ENCODE measurements around the gene TRAK1.

Gene TRAK1

GRCh38 chr3:42264399-42265058 is 173.4 kb downstream of the TRAK1 start:
- Histone ChIP-seq H3K36me3 (ENCODE audit: control insufficient read depth in 1 of 2, insufficient read depth in 2 of 2, low read length in 2 of 2) (no peaks in the 10 kb centered on the region), H2BK12ac (ENCODE audit: low read length) (no peak overlapping the region)

GRCh38 chr3:42265059-42265991 is 174.2 kb downstream of the TRAK1 start:
- WGBS (ENCODE audit: extremely low coverage, insufficient coverage, insufficient read length), result no CpG with 5 or more reads among the region's 60 CpGs
- Histone ChIP-seq H4K91ac (ENCODE audit: low read depth, low read length) (no peak overlapping the region), H3K4me1 (ENCODE audit: control insufficient read depth in 1 of 2, insufficient read depth in 2 of 2, low read length in 2 of 2) (peaks cover 2 to 3% of the 10 kb centered on the region in 2 experiments), H3K18ac (ENCODE audit: low read length) (no peak overlapping the region), H3K4ac (ENCODE audit: low read depth, low read length) (no peak overlapping the region), H3K9ac (ENCODE audit: low read length) (no peak overlapping the region), H3K9me3 (ENCODE audit: insufficient read depth, low read depth, low read length) (peaks cover 14% of the 10 kb centered on the region), H3K4me3 (ENCODE audit: low read depth, low read length) (no peak overlapping the region), H3K27me3 (ENCODE audit: insufficient read depth, low read length) (peaks cover 20% of the 10 kb centered on the region), H2AK5ac (ENCODE audit: low read length) (no peak overlapping the region), H4K8ac (ENCODE audit: low read depth, low read length) (no peak overlapping the region), H3K79me2 (ENCODE audit: control insufficient read depth, insufficient read depth, low read length, poor library complexity) (no peaks in the 10 kb centered on the region), H2BK120ac (ENCODE audit: insufficient read depth, low read length, poor library complexity) (no peak overlapping the region), H4K12ac (ENCODE audit: low read depth, low read length) (no peak overlapping the region), H2AFZ (ENCODE audit: insufficient read depth, low read length, poor library complexity) (no peak overlapping the region), H2BK5ac (ENCODE audit: low read depth, low read length, poor library complexity) (no peak overlapping the region), H3K14ac (ENCODE audit: low read length) (no peak overlapping the region), H3K79me1 (ENCODE audit: low read length) (no peaks in the 10 kb centered on the region), H3K27ac (ENCODE audit: low read depth, low read length) (no peak overlapping the region), H2BK12ac (ENCODE audit: low read length) (no peak overlapping the region), H3K23ac (ENCODE audit: low read length) (no peak overlapping the region), H3K36me3 (ENCODE audit: control insufficient read depth in 1 of 2, insufficient read depth in 2 of 2, low read length in 2 of 2) (no peaks in the 10 kb centered on the region), H3K4me2 (ENCODE audit: low read length) (no peak overlapping the region)
- DNase-seq, result no peak

More at GRCh38 chr3:42264399-42265058, 173.4 kb downstream of the TRAK1 start:
- no peaks in the 10 kb centered on the region for H3K79me2 ChIP-seq (ENCODE audit: control insufficient read depth, insufficient read depth, low read length, poor library complexity)
- no peak overlapping the region for H2AK5ac ChIP-seq (ENCODE audit: low read length)
- H3K9ac ChIP-seq (ENCODE audit: low read length), result no peak overlapping the region
- H3K18ac ChIP-seq (ENCODE audit: low read length), result no peak overlapping the region
- H3K4me2 ChIP-seq (ENCODE audit: low read length), result no peak overlapping the region
- H4K12ac ChIP-seq (ENCODE audit: low read depth, low read length), result no peak overlapping the region
- H2AFZ ChIP-seq (ENCODE audit: insufficient read depth, low read length, poor library complexity), result no peak overlapping the region
- H4K91ac ChIP-seq (ENCODE audit: low read depth, low read length), result no peak overlapping the region
- DNase-seq, result peak in 1 of 2 donors; percentile 41
- peaks cover 15% of the 10 kb centered on the region for H3K9me3 ChIP-seq (ENCODE audit: insufficient read depth, low read depth, low read length)
- H3K4ac ChIP-seq (ENCODE audit: low read depth, low read length), result no peak overlapping the region
- H3K23ac ChIP-seq (ENCODE audit: low read length), result no peak overlapping the region
- H3K14ac ChIP-seq (ENCODE audit: low read length), result no peak overlapping the region
- no peak overlapping the region for H3K4me3 ChIP-seq (ENCODE audit: low read depth, low read length)
- H2BK120ac ChIP-seq (ENCODE audit: insufficient read depth, low read length, poor library complexity), result no peak overlapping the region
- no peak overlapping the region for H3K27ac ChIP-seq (ENCODE audit: low read depth, low read length)
- no peak overlapping the region for H4K8ac ChIP-seq (ENCODE audit: low read depth, low read length)
- no peaks in the 10 kb centered on the region for H3K79me1 ChIP-seq (ENCODE audit: low read length)
- no CpG with 5 or more reads among the region's 37 CpGs for WGBS (ENCODE audit: extremely low coverage, insufficient coverage, insufficient read length)
- peaks cover 20% of the 10 kb centered on the region for H3K27me3 ChIP-seq (ENCODE audit: insufficient read depth, low read length)
- H3K4me1 ChIP-seq (ENCODE audit: control insufficient read depth in 1 of 2, insufficient read depth in 2 of 2, low read length in 2 of 2), result peaks cover 2 to 3% of the 10 kb centered on the region in 2 experiments
- H2BK5ac ChIP-seq (ENCODE audit: low read depth, low read length, poor library complexity), result no peak overlapping the region

- H3K9ac ChIP-seq (ENCODE audit: low read length), result no peak within 1 kb of the TSS
- no peaks in the 10 kb centered on the region for H3K79me1 ChIP-seq (ENCODE audit: low read length)
- no peaks in the 10 kb centered on the region for H3K36me3 ChIP-seq (ENCODE audit: control insufficient read depth in 1 of 2, insufficient read depth in 2 of 2, low read length in 2 of 2)
- H2AFZ ChIP-seq (ENCODE audit: insufficient read depth, low read length, poor library complexity), result no peak within 1 kb of the TSS
- no peak within 1 kb of the TSS for H3K27ac ChIP-seq (ENCODE audit: low read depth, low read length)
- H3K79me2 ChIP-seq (ENCODE audit: control insufficient read depth, insufficient read depth, low read length, poor library complexity), result no peaks in the 10 kb centered on the region
- no CpG with 5 or more reads among the region's 16 CpGs for WGBS (ENCODE audit: extremely low coverage, insufficient coverage, insufficient read length)
- no peak within 1 kb of the TSS for H2BK5ac ChIP-seq (ENCODE audit: low read depth, low read length, poor library complexity)
- H2AK5ac ChIP-seq (ENCODE audit: low read length), result no peak within 1 kb of the TSS
- peaks cover 2 to 3% of the 10 kb centered on the region in 2 experiments for H3K4me1 ChIP-seq (ENCODE audit: control insufficient read depth in 1 of 2, insufficient read depth in 2 of 2, low read length in 2 of 2)
- H4K12ac ChIP-seq (ENCODE audit: low read depth, low read length), result no peak within 1 kb of the TSS
- no peak within 1 kb of the TSS for H3K4me3 ChIP-seq (ENCODE audit: low read depth, low read length)
- DNase-seq, result no peak
- H2BK12ac ChIP-seq (ENCODE audit: low read length), result no peak within 1 kb of the TSS
- no peak within 1 kb of the TSS for H4K91ac ChIP-seq (ENCODE audit: low read depth, low read length)
- H2BK120ac ChIP-seq (ENCODE audit: insufficient read depth, low read length, poor library complexity), result no peak within 1 kb of the TSS
- no peak within 1 kb of the TSS for H3K18ac ChIP-seq (ENCODE audit: low read length)
- no peak within 1 kb of the TSS for H4K8ac ChIP-seq (ENCODE audit: low read depth, low read length)
- no peak within 1 kb of the TSS for H3K4me2 ChIP-seq (ENCODE audit: low read length)
- peaks cover 20% of the 10 kb centered on the region for H3K27me3 ChIP-seq (ENCODE audit: insufficient read depth, low read length)
- H3K23ac ChIP-seq (ENCODE audit: low read length), result no peak within 1 kb of the TSS
- no peak within 1 kb of the TSS for H3K14ac ChIP-seq (ENCODE audit: low read length)
- no peak within 1 kb of the TSS for H3K4ac ChIP-seq (ENCODE audit: low read depth, low read length)
- peaks cover 14% of the 10 kb centered on the region for H3K9me3 ChIP-seq (ENCODE audit: insufficient read depth, low read depth, low read length)
These were observed 174.9 kb downstream of the TRAK1 start, which contains the start of gene CCK for GRCh38 chr3:42266085-42266484. Gene CCK, minus strand, starts transcription at chr3:42266185. Its CDS starts 2,555 bp downstream, at chr3:42263630.

- Histone ChIP-seq H2AFZ (ENCODE audit: insufficient read depth, low read length, poor library complexity) (no peak overlapping the region), H3K4ac (ENCODE audit: low read depth, low read length) (no peak overlapping the region), H3K79me1 (ENCODE audit: low read length) (no peaks in the 10 kb centered on the region), H4K12ac (ENCODE audit: low read depth, low read length) (no peak overlapping the region), H3K23ac (ENCODE audit: low read length) (peak overlapping the region; percentile 37), H4K8ac (ENCODE audit: low read depth, low read length) (no peak overlapping the region), H2BK120ac (ENCODE audit: insufficient read depth, low read length, poor library complexity) (no peak overlapping the region), H3K14ac (ENCODE audit: low read length) (no peak overlapping the region), H3K9me3 (ENCODE audit: insufficient read depth, low read depth, low read length) (peaks cover 16% of the 10 kb centered on the region), H2BK12ac (ENCODE audit: low read length) (no peak overlapping the region), H3K36me3 (ENCODE audit: control insufficient read depth in 1 of 2, insufficient read depth in 2 of 2, low read length in 2 of 2) (no peaks in the 10 kb centered on the region), H3K9ac (ENCODE audit: low read length) (no peak overlapping the region), H3K27ac (ENCODE audit: low read depth, low read length) (no peak overlapping the region), H3K4me1 (ENCODE audit: control insufficient read depth in 1 of 2, insufficient read depth in 2 of 2, low read length in 2 of 2) (peaks cover 2 to 3% of the 10 kb centered on the region in 2 experiments), H3K27me3 (ENCODE audit: insufficient read depth, low read length) (peaks cover 16% of the 10 kb centered on the region), H2BK5ac (ENCODE audit: low read depth, low read length, poor library complexity) (no peak overlapping the region), H3K79me2 (ENCODE audit: control insufficient read depth, insufficient read depth, low read length, poor library complexity) (no peaks in the 10 kb centered on the region), H3K18ac (ENCODE audit: low read length) (no peak overlapping the region), H3K4me3 (ENCODE audit: low read depth, low read length) (no peak overlapping the region), H4K91ac (ENCODE audit: low read depth, low read length) (no peak overlapping the region), H3K4me2 (ENCODE audit: low read length) (no peak overlapping the region), H2AK5ac (ENCODE audit: low read length) (no peak overlapping the region)
- no peak for DNase-seq
- WGBS (ENCODE audit: extremely low coverage, insufficient coverage, insufficient read length), result no CpG with 5 or more reads among the region's 6 CpGs
These were observed 176.7 kb downstream of the TRAK1 start for GRCh38 chr3:42267878-42268277.

All from trophoblast cell (in vitro differentiated cells and primary cell).